SHP77 (cell line): ENCODE data around the gene TMPRSS9.

Experiments
- DNase-seq, 2 experiments: peaks; one replicate each; lab custom pipeline; 2025; lab: John Stamatoyannopoulos, UW

The TMPRSS9 gene

DNA sequence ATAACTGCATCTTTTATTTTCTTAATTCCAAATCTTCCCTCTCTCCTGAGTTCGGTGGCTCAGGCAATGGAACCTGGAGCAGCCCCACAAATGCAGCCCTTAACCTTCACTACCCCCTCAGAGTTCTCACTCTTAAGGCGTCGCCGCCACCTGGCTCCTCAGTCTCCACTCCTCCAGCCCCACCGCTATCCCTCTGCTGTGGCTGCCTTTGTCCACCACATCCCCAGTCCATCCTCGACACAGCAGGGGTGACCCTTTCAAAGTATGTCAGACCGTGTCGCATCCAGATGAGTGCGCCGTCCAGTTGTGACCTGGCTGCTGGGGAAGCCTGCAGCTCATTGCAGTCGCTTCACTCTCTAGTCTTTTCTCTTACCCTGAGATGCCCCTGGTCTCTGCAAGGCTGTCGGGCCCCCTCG, 30.6 kb upstream of the TMPRSS9 start:
- DNase-seq: no peak

DNA sequence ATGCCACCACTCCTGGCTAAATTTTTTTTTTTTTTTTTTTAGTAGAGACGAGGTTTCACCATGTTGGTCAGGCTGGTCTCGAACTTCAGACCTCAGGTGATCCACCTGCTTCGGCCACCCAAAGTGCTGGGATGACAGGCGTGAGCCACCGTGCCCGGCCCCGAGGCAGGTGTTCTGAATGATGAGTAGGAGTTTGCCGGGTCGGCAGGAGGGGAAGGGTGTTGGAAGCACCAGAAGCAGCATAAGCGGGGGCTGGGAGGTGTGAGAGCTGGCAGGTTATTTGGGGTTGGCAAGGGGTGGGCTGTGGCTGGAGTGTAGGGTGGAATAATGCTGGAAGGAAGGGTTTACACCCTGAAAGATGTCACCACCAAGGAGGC, 29.8 kb upstream of the TMPRSS9 start:
- DNase-seq: no peak

GRCh38 chr19:2330632-2331284, 29.3 kb upstream of the TMPRSS9 start:
- peak in 1 of 2 experiments; percentile 36 for DNase-seq

- DNase-seq: no peak
Measured at GRCh38 chr19:2331601-2332246, 28.3 kb upstream of the TMPRSS9 start.

GRCh38 chr19:2332341-2333026, 27.6 kb upstream of the TMPRSS9 start:
- peak in 1 of 2 experiments; percentile 26 for DNase-seq

DNA sequence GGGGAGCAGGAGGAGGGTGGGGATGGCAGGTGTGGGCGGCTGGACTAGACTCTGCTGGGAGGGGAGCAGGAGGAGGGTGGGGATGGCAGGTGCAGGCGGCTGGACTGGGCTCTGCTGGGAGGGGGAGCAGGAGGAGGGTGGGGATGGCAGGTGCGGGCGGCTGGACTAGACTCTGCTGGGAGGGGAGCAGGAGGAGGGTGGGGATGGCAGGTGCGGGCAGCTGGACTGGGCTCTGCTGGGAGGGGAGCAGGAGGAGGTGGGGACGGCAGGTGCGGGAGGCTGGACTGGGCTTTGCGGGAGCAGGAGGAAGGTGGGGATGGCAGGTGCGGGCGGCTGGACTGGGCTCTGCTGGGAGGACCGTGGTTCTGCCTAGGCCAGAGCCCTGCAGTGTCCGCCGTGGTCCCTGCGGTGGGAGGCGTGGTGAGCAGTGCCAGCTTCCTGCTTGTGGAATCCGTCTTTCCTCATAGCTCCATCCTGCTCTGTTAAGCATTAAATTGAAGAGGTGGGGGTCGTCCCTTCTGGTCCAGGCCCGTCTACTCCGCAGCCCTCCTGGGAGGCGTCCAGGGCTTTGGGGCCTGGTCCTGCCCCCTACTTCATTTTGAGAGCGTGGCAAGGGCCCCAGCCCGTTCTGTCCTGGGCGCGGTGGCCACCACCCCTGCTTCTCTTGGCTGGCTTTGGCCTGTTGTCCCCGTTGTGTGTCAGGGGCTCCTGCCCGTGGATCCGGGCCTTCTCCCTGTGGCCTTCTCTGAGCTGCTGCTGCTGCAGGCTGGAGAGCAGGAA, 26.8 kb upstream of the TMPRSS9 start:
- peak; percentile 59 to 82 for DNase-seq

- DNase-seq: peak in 1 of 2 experiments; percentile 14
Measured at GRCh38 chr19:2333807-2334211, 26.3 kb upstream of the TMPRSS9 start.

DNA sequence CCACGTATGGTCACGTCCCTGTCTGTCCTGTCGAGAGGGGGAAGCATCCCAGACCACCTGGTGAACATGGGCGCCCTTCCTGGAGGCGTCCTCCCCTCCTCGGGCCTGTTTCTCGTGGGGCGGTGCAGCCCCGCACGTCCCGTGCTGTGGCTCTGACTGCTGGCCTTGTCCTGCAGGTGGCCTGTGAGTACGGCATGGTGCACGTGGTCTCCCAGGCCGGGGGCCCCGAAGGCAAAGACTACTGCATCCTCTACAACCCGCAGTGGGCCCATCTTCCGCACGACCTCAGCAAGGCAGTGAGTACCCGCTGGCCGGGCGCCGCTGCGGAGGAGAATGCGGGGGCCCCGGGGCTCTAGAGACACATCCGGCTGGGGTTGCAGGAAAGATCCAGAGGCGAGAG, 25.6 kb upstream of the TMPRSS9 start:
- no peak for DNase-seq

DNA sequence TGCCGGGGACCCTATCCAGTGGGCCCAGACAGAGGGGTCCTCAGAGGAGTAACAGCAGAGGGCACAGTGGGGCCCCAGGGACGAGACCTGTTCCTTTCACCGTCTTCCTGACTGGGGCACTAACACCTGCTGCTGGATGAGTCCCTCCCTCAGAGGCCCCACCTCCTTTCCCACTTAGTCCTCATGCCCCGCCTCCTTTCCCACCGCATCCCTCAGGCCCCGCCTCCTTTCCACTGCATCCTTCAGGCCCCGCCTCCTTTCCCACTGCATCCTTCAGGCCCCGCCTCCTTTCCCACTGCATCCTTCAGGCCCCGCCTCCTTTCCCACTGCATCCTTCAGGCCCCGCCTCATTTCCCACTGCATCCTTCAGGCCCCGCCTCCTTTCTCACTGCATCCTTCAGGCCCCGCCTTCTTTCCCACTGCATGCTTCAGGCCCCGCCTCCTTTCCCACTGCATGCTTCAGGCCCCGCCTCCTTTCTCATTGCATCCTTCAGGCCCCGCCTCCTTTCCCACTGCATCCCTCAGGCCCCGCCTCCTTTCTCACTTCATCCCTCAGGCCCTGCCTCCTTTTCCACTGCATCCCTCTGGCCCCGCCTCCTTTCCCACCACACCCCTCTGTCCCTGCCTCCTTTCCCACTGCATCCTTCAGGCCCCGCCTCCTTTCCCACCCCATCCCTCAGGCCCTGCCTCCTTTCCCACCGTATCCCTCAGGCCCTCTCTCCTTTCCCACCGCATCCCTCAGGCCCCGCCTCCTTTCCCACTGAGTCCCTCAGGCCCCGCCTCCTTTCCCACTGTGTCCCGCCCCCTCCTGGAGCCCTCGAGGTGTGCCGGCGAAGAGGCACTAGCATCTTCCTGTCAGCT, 24.8 kb upstream of the TMPRSS9 start:
- no peak for DNase-seq

DNA sequence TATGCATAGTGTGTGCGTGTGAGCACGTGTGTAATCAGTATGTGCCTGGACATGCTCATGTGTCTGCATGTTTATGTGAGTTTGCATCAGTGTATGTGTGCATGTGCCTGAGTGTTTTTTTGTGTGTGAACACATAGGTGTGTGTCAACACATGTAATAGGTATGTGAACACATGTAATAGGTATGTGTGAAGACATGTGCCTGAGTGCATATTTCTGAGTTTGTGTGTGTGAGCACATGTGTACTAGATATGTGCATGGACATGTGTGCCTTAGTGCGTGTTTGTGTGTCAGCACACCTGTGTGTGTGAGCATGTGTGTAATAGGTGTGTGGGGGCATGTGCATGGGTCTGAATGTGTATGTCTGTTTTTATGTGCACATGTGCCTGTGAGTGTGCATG, 24.2 kb upstream of the TMPRSS9 start:
- DNase-seq: no peak

DNA sequence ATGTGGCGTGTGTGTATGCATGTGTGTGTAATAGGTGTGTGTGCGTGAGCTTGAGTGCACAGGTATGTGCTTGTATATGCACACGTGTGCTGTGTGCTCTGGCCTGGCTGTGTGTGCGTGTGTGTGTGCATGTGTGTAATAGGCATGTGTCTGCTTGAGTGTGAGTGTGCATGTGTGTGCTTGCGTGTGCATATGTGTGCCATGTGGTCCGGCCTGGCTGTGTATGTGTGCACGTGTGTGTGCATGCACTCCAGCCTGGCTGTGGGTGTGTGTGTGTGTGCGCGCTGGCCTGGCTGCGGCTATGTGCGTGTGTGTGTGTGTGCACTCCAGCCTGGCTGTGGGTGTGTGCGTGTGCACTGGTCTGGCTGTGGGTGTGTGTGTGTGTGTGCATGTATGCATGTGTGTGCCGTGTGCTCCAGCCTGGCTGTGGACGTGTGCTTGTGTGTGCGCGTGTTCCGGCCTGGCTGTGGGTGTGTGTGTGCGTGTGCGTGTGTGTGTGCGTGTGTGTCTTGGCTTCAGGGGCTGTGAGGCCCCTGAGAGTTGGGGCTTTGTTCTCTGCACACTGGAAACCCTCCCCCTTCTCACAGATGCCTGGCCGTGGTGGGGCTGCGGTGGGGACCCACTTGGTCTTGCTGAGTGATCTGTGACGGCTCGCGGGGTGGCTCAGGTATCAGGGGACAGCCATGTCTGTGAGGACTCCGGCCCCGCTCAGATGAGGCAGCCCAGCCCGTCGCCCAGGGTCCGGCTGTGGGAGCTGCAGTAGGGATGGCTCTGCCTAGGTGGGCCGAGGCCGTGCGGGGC, 23.3 kb upstream of the TMPRSS9 start:
- DNase-seq: no peak

- DNase-seq: peak; percentile 73 to 88
Measured at GRCh38 chr19:2337329-2337707, 22.7 kb upstream of the TMPRSS9 start.

DNA sequence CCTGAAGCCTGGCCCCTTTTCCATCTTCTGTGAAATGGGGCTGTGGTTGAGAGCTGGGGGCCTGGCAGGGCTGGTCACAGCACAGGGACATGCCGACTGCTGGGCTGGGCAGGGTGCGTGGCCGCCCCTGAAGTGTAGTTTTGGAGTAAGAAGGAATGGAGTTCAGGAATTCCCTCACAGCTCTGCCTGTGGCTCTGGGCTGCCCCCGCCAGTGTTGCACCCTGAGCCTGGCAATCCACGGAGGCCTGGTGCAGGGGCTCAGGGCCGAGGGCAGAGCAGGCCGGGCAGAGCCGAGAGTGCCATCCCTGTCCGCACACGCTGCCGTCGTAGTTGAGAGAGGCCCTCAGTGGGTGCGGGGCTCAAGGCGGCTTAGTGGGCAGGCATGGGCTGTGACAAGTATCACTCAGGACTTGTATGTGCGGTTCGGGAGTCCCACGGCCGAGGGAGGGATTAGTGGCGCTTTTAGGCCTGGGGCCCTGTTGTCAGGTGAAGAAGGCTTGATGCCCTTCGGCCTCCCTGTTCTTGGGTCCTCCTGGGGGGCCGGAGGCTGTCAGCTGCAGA, 21.9 kb upstream of the TMPRSS9 start:
- DNase-seq: no peak

- DNase-seq: no peak
Measured at GRCh38 chr19:2338751-2339643, 21.1 kb upstream of the TMPRSS9 start.

GRCh38 chr19:2339644-2340310, 20.3 kb upstream of the TMPRSS9 start:
- no peak for DNase-seq

- DNase-seq: no peak
Measured at GRCh38 chr19:2340496-2341243, 19.4 kb upstream of the TMPRSS9 start.

GRCh38 chr19:2341244-2341751, 18.8 kb upstream of the TMPRSS9 start:
- DNase-seq: no peak

GRCh38 chr19:2341982-2342381, 18.1 kb upstream of the TMPRSS9 start:
- no peak for DNase-seq
